ENCODE data around the gene ZNF587. TPM values are rescaled to one million over a fixed set of nuclear protein-coding genes. Genes with fewer than 3 reads are reported as not detected.
"Not testable (repeated sequence)": the region's sequence is repeated elsewhere in the genome, so short reads cannot be mapped to it uniquely, and the experiment has no call there.

The ZNF587 gene
- total RNA-seq, 1 donor from 2014 or later, result 36.8 TPM

DNA sequence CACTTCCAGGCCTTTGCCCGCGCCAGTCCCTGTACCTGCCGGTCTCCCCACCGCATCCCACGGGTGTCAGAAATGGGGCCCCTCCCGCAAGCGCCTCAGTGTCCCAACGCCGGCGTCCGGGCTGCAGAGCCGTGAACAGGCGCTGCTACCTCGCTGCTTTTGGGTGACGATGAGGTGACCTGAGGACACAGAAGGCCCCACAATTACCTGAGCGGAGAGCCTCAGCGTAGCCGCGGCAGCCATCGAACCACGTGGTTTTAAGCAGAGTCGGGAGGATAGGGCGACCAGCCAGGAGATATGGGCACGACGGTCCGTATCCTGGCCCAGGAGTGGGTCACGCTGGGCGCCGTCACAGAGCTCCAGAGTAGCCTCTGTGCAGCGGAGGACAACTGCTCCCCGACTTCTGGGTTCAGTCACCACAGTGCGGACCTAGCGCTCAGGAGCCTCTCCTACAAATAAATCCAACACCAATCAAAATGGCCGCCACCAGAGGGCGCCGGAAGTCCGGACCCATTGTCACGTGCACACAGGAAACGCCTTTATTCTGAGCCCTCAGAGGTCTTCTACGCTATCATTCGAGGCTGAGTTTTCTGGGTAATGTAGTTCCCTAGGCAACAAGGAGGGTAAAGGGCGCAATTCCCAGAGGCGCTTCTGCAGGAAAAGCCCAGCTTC, 39.0 kb downstream of the ZNF587 start, which contains the start of gene ZNF814:
Gene ZNF814, minus strand, starts transcription at position 478 of the 672 bp plus-strand sequence. Its CDS starts 235 bp downstream, at position 243.
- Mint-ChIP-seq H3K27ac (ENCODE audit: unreplicated experiment) (peak within 1 kb of the TSS; percentile 80), H3K9me3 (ENCODE audit: unreplicated experiment) (no peaks in the 10 kb centered on the region), H3K27me3 (ENCODE audit: unreplicated experiment) (peaks cover 4% of the 10 kb centered on the region), H3K36me3 (ENCODE audit: low read depth, unreplicated experiment) (peaks cover 4% of the 10 kb centered on the region), H3K4me1 (ENCODE audit: unreplicated experiment) (peaks cover 21% of the 10 kb centered on the region), H3K4me3 (ENCODE audit: unreplicated experiment) (peak within 1 kb of the TSS; percentile 98)
- TF ChIP-seq, protein P1, sequence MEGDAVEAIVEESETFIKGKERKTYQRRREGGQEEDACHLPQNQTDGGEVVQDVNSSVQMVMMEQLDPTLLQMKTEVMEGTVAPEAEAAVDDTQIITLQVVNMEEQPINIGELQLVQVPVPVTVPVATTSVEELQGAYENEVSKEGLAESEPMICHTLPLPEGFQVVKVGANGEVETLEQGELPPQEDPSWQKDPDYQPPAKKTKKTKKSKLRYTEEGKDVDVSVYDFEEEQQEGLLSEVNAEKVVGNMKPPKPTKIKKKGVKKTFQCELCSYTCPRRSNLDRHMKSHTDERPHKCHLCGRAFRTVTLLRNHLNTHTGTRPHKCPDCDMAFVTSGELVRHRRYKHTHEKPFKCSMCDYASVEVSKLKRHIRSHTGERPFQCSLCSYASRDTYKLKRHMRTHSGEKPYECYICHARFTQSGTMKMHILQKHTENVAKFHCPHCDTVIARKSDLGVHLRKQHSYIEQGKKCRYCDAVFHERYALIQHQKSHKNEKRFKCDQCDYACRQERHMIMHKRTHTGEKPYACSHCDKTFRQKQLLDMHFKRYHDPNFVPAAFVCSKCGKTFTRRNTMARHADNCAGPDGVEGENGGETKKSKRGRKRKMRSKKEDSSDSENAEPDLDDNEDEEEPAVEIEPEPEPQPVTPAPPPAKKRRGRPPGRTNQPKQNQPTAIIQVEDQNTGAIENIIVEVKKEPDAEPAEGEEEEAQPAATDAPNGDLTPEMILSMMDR (IDR thresholded peaks at IDR 0.05; ENCODE audit: unreplicated experiment), result peak; percentile 71
- peak; percentile 84 for DNase-seq (ENCODE audit: low spot score)

DNA sequence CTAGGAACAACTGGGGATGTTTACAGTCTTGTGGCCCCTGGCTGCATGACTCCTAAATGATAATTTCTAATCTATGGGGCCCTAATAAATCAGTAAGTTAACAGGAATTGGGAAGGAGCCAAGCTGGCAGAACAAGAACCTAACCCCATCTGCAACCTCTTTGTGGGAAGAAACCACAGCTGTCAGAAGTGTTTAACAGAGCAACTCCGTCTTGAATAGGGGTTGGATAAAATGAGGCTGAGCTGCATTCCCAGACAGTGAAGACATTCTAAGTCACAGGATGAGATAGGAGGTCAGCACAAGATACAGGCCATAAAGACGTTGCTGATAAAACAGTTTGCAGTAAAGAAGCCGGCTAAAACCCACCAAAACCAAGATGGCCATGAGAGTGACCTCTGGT, 41.0 kb downstream of the ZNF587 start:
- Mint-ChIP-seq H3K4me1 (ENCODE audit: unreplicated experiment) (peaks cover 21% of the 10 kb centered on the region), H3K4me3 (ENCODE audit: unreplicated experiment) (peak overlapping the region; percentile 26)
- not testable (repeated sequence) for H3K36me3 Mint-ChIP-seq (ENCODE audit: low read depth, unreplicated experiment); H3K27me3 Mint-ChIP-seq (ENCODE audit: unreplicated experiment); DNase-seq (ENCODE audit: low spot score); H3K27ac Mint-ChIP-seq (ENCODE audit: unreplicated experiment); H3K9me3 Mint-ChIP-seq (ENCODE audit: unreplicated experiment)

DNA sequence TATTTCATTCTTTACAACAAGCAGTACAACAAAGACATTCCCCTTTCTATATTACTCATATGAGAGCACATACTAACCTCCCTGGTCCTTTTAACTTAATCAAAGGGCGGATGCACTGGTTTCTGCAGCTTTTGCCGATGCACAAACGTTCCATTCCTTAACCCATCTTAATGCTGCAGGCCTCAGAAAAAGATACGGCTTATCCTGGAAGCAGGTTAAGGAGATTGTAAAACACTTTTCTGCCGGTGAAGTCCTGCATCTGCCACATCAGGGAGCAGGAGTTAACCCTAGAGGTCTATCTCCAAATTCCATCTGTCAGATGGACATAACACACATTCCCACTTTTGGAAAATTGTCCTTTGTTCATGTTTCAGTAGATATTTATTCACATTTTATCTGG, 50.7 kb downstream of the ZNF587 start:
- Mint-ChIP-seq H3K4me1 (ENCODE audit: unreplicated experiment) (peaks cover 7% of the 10 kb centered on the region), H3K36me3 (ENCODE audit: low read depth, unreplicated experiment) (peaks cover 5% of the 10 kb centered on the region), H3K27me3 (ENCODE audit: unreplicated experiment) (peaks cover 2% of the 10 kb centered on the region), H3K27ac (ENCODE audit: unreplicated experiment) (no peak overlapping the region), H3K9me3 (ENCODE audit: unreplicated experiment) (no peaks in the 10 kb centered on the region), H3K4me3 (ENCODE audit: unreplicated experiment) (no peak overlapping the region)
- TF ChIP-seq, protein P1 (IDR thresholded peaks at IDR 0.05; ENCODE audit: unreplicated experiment), result no peak
- no peak for DNase-seq (ENCODE audit: low spot score)

DNA sequence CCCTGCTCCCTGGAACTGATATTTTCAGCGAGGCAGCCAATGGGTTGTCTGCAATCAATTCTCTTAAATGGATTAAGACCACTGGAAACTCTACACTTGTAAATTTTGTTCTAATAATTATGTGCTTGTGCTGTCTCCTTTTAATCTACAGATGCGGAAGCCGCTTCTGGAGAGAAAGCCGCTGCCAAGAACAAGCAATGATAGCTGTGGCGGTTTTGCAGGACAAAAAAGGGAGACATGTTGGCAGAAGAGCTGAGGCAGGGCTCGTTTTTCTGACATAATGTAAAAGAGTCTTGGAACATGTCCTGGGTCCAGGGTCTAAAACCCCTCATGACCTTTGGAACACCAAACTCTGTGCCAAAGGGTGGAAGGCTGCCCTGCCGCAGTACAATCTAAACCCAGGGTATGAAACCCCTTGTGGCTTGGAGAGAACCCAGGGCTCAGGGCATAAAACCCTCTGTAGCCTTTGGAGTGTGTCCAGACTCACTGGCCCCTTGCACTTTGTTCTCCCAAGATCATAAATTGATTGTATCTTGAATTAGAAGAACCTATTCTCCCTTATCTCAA, 54.0 kb downstream of the ZNF587 start:
- Mint-ChIP-seq H3K4me1 (ENCODE audit: unreplicated experiment) (no peaks in the 10 kb centered on the region), H3K36me3 (ENCODE audit: low read depth, unreplicated experiment) (peaks cover 18% of the 10 kb centered on the region), H3K27me3 (ENCODE audit: unreplicated experiment) (no peaks in the 10 kb centered on the region), H3K4me3 (ENCODE audit: unreplicated experiment) (no peak overlapping the region), H3K9me3 (ENCODE audit: unreplicated experiment) (no peaks in the 10 kb centered on the region), H3K27ac (ENCODE audit: unreplicated experiment) (no peak overlapping the region)
- no peak for DNase-seq (ENCODE audit: low spot score)
- TF ChIP-seq, protein P1 (IDR thresholded peaks at IDR 0.05; ENCODE audit: unreplicated experiment), result peak; percentile 14

DNA sequence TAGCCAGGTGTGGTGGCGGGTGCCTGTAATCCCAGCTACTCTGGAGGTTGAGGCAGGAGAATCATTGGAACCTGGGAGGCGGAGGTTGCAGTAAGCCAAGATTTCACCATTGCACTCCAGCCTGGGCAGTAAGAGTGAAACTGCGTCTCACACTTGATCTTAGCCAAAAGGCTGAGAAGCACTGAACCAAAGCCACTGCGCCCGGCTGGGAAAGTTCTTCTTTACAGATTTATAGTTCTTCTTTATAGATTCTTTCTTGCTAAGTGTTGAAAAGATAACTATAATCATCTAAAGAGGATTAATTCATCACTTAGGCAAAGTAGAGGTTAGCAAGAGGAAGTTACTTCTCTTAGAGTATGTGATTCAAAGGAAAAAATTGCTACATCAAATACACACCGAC, 55.6 kb downstream of the ZNF587 start:
- TF ChIP-seq, protein P1 (IDR thresholded peaks at IDR 0.05; ENCODE audit: unreplicated experiment), result no peak
- no peak for DNase-seq (ENCODE audit: low spot score)
- H3K27me3 Mint-ChIP-seq (ENCODE audit: unreplicated experiment), result peaks cover 2% of the 10 kb centered on the region
- no peak overlapping the region for H3K4me3 Mint-ChIP-seq (ENCODE audit: unreplicated experiment)
- H3K4me1 Mint-ChIP-seq (ENCODE audit: unreplicated experiment), result no peaks in the 10 kb centered on the region
- no peaks in the 10 kb centered on the region for H3K9me3 Mint-ChIP-seq (ENCODE audit: unreplicated experiment)
- no peak overlapping the region for H3K27ac Mint-ChIP-seq (ENCODE audit: unreplicated experiment)
- H3K36me3 Mint-ChIP-seq (ENCODE audit: low read depth, unreplicated experiment), result peaks cover 18% of the 10 kb centered on the region
